GM21528 (cell line): ENCODE measurements around the gene SCFD2.

Source experiments
- ATAC-seq: cut with Tn5 transposase; IDR thresholded peaks from one replicate; pipeline ENCODE4 v1.9.1; 2021; ENCODE audit warnings: mild to moderate bottlenecking, moderate library complexity; ENCODE audit not compliant: unreplicated experiment, low FRiP score

SCFD2 gene

DNA sequence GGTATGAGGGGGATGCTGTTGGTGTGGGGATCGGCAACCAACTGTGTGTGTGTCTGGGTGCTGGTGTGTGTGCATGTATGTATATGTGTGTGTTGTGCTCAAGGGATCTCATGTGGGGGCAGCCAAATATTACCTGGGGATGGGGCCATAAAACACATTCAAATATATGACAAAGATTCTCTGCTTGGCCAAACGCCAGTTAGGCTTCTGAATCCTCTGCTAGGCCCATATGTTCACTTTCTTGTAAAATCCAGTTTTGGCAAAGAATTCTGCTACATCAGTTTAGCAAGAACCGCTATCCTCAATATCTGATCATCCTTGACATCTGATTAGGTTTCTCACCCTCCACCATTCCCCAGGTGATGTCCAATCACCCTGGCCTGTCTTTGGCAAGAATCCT is 397.2 kb downstream of the SCFD2 start:
- no peak for ATAC-seq

DNA sequence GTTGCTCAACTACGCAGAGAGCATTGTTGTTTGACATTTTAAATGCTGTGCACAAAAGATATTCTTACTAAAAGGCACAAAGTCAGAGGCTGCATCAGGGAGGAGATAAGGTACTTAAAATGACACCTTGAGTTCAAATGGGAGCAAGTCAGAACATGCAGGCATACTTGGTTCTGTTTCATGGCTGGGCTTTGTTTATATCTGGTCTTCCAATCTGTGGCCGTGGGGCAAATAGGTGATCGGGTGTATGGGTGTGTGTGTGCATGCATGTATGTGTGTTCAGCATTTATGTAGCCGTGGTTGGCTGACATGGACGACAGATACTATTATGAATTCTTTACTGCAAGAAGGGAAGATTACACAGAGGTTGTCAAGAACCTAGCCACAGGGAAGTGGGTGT is 397.6 kb downstream of the SCFD2 start:
- no peak for ATAC-seq

DNA sequence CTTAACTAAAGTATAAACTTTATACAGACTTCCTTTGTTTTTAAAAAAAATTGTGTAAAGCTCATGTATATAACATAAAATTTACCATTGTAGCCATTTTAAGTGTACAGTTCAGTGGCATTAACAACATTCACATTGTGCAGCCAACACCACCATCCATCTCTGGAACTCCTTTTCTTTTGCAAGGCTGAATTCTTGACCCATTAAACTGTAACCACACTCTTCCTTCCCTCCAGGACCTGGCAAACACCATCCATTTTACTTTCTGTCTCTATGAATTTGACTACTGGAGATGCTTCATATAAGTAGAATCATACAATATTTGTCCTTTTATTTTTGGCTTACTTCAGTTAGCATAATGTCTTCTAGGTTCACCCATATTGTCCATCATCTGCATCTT is 399.1 kb downstream of the SCFD2 start:
- ATAC-seq, result no peak

DNA sequence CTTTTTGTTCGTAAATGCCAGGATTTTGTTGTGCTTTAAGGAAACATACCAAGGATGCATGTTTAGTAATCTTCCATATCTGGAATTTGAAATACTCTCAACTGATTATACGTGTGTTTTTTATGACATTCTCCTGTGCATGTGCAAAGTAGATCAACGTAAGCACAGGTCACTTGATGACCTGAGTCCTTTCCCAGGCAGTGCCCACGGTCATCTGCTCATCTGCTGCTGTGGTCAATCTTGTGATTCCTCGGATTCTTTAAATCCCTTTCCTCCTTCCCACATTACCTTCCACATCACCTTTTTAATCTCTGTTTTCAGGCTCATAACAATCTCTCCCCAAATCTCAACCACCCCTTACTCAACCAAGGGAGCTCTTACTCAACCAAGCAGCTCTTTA is 399.7 kb downstream of the SCFD2 start:
- ATAC-seq, result no peak

DNA sequence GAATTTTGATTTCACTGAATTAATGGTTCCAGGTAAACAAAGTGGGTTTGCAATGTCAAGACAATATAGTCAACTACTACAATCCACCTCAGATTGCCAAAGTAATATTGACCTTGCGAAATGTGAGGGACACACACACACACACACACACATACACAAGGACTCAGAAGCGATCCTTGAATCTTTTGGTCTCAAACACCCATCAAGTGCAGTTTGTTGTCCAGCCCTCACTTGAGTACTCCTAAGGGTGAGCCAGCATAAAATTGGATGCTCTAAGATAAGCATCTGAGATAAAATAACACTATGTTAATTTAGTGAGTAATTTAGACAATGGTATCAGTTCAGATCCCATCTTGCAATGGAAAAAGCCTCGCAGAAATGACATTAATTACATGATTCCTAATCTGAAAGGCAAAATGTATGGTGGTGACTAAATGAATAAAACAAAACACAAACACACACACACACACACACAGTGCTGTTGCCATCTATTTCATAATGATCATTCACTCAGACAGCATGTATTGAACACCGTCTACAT is 401.2 kb downstream of the SCFD2 start:
- ATAC-seq, result no peak

DNA sequence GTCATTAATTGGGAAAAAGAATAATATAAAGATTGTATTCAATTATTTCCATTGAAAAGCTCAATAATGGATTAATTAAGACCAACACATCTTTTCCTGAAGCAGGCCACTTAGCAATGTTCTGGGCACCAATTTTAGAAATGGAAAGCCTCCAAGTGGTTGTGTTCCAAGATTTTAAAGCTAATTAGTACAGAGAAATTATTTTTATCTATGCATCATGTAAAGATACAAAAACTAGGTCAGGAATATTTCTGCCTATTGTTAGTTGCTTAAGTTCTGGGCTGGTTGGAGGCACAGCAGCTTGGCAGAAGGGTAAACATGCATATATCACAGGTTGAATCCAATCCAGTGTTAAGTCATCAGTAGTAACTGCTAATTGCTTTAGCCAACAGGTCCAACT is 401.9 kb downstream of the SCFD2 start:
- no peak for ATAC-seq

DNA sequence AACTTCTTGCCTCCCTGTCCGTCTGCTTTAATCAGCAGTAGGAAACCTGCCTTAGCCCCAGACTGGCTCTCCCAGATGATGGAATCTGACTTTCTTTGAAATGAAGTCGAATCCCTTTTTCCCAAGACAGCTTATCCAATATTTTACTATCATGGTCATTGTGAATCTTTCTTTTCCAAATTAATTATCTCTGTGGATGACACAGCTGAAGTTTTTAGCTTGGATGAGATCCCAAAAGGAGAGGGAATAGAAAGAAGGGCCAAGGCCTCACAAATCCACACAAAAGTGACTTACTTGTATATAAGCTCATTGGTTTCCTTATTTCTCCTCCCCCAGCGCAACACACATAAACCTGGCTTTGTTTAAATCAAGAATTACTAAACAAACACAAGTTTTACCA is 403.1 kb downstream of the SCFD2 start:
- ATAC-seq, result no peak

DNA sequence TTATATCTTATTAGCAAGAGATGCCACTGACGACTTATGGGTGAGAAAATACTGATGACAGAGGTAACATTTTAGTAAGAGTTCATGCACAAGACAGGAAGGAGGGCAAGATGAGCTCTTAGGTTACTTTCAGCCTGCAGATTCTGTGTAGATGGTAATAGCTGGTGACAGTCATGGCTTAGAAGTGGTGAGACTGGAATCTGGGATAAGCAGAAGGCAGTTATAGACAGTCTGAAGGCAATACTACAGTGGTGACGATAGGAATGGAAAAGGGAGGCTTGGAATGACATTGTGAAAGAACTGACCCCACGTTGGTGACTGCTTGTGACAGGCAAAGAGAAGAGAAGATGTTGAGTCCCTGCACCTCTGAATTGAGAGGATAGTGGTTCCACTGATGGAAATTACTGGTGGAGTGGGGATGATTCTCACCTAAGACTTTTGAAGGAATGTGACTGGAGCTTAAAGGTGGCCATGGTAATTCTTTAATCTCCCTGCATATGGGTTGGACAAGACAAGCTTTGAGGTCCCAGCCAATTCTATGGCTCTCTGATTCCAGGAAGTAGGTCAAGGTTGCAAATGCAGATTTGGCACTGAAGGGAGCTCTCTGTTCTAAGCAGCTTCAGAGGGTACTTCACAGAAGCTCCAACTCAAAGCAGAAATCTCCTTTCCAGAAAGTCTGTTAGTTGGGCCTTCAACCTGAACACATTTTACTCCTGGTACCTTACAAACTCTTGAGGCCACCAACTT is 404.0 kb downstream of the SCFD2 start:
- no peak for ATAC-seq

DNA sequence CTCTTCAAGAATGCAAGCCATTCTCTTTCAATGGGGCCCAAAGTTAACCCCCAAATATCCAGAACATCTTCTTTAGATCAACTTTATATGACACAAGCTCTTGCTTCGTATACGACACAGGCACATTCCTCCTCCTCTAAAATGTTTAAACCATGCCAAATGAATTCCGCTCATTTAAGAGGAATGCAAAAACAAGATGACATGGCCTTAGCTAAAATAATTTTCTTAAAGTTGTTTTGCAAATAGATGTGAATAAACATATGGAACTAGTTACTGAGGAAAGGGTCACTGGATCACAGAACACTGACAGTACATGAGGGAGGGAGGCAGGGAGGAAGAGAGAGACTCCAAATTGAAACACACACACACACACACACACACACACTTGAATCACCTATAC is 406.3 kb downstream of the SCFD2 start:
- no peak for ATAC-seq

DNA sequence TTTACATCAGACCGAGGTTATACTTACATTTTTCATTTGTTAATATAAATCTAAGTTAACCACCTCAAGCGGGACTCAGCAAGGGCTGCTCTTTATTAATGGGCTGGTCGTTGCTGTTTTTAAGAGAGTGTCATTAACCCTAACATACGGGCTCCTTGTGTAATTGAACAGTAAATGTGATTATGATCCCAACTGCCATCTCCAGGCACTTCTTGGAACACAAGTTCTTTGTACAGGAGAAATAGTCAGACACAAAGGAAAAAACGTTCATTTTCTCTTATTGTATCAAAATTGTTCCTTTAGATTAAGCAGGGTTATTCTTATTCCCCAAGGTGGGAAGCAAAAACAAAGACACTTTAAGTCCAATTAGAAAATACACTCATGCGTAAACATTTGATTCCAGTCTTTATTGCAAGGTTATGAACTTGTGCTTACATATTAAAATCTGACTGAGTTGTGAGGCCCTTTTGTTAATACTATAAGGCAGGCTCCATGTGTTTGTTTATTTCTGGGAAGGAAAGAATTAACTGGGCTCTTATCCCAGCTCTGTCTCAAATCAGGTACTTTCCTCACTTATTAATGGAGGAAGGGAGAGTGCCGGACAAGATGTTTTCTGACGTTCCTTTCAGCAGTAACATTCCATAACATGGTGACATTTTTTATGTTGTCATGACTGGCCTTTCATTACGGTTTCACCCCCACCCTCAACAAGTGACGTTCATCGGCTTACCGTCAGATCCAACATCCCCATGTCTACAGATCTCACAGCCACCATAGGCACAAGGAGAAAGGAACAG is 407.8 kb downstream of the SCFD2 start:
- ATAC-seq, result no peak

DNA sequence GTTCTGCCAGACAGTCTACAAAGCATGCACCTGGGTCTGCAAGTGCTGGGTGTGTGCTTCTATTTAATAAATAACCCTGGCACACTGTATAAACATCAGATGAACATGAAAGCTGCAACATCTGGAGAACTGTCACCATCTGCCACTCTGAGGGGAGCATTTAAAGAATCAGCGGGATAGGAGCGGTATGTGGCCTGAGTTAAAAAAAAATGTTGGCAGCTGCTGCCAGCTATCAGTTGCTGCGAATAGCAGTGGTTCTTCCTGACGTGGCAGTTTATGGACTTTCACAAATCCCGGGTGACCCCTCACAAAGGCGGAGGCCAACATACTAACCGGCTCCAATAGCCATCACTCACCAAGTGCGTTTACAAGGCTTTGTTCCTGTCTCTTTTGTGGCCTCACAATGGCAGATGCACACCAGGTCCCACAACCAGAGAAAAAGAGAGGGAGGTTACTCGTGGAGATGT is 408.6 kb downstream of the SCFD2 start:
- no peak for ATAC-seq

DNA sequence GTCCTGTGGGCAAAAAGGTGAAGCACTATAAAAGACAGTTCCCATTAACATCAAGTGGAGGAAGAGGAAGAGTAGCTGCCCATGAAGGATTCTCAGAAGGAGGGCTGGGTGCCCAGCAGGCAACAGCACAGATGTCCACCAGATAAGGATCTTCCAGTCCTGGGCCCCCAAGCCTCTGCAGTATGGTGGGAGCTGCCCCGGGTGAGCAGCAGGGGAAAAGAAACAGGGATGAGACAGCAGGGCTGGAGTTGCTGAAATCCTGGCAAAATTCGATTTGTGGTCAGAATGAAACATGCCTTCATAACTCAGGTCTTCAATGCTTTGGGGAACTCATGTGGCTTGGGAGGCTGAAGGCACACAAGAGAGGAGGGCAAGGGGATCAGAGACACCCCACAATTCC is 409.2 kb downstream of the SCFD2 start:
- ATAC-seq, result no peak

DNA sequence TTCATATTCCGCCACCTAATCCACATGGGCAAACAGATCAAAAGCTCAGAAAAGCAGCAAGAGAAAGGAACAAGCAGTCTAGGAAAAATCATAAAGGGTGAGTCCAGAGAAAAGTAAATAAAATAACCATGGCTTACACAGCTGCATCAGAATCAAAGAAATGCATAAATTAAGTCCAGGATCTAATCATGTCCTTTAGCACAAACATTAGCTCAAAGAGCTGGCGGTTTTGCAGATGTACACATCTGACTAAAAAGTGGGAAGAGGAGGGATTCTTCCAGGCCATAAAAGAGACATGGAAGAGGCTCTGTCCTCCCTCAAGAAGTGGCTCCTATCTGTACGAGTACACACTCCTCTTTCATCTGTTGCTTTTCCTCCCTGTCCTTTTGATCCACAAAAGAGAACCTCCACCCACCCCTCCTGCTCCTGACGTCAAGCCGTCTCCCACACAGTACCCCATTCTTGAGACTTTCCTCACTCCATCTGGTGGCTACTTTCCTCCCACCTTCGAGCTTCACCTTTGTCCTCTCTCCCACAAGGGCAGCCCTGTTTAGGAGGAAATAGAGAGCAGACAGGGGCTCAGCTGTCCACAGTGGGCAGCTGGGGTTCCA is 411.2 kb downstream of the SCFD2 start:
- ATAC-seq, result no peak

DNA sequence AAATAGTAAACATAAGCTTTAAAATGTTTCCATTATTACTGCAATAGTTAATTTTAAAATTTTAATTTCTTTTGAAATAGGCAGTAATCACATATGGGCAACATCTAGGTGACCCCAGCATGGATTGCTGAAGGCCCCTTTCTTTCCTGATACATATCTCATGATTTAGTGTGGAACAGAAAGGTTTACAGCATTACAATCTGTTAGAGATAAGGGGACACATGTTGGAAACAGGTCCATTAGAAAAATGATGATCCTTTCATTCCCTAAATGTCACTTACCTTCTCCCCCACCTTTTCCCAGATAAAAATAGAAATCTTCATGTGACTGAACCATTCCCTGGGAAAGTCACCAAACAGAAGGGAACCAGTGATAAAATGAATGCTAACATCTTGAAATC is 413.3 kb downstream of the SCFD2 start:
- no peak for ATAC-seq

DNA sequence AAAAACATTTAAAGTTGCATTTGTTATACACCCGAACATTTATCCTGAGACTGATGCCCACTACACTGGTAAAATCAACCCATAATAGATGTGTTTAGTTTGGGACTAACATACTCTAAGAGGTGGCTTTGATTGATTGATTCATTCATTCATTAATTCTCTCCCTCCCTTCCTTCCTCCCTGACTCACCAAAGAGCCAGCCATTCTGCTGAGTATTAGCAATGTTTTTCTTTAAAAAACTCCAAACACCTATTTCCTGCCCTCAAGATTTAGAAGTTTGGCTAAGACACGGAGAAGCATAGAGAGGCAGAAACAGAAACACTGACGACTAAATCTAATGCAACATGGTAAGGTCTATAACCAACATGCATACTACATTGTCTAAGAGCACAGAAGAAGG is 414.8 kb downstream of the SCFD2 start:
- ATAC-seq, result no peak

DNA sequence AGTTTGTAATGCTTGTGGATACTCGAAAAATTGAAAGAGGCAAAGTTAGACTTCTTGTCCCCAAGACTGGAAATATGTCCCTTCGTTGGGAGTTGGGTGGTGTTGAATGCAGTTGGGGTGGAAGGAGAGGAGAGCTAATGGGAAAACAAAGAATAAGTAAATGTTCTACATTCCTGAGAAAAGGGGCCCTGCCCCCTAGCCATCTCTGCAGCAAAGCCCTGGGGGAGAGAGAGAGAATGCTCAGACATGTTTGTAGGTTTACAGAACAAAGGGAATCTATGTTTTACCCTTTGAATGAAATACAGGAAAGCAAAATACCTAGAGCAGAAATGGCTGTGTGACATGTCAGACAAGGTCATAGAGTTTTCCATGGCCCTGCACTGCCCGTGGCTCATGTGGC is 415.6 kb downstream of the SCFD2 start:
- ATAC-seq, result no peak

DNA sequence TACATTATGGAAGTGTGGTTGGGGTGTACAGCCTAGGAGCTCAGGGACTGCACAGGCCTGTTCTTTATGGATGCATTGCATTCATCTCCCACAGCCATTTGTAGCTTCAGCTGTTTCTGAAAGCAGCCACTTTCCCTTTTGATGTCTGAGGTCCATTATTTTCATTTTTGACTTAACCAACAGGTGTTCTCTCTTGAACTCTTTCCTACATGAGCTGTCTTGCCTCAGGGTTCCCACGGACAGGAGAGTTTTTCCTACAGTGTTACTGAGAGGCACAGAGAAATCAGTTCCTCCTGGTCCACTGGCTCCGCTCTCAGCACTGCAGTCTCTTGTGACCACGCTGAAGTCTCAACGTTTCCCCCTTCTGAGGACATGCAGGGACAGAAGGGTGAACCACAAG is 416.5 kb downstream of the SCFD2 start:
- no peak for ATAC-seq

DNA sequence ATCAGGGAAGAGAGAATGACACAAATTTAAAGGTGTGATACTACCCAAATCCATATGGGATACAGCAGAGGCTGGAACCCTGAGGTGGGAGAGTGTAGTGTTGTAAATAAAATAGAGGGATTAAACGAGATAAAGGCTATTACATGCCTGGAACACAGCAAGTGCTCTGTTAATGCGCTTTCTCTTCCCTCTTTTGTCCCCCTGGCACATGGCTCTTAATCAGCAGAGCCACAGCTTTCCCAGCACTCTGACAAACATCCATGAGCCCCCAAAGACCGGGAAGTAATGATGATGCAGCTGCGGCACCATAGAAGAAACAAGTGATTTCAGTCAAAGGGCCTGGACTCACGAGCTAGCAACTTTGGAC is 417.8 kb downstream of the SCFD2 start:
- no peak for ATAC-seq

DNA sequence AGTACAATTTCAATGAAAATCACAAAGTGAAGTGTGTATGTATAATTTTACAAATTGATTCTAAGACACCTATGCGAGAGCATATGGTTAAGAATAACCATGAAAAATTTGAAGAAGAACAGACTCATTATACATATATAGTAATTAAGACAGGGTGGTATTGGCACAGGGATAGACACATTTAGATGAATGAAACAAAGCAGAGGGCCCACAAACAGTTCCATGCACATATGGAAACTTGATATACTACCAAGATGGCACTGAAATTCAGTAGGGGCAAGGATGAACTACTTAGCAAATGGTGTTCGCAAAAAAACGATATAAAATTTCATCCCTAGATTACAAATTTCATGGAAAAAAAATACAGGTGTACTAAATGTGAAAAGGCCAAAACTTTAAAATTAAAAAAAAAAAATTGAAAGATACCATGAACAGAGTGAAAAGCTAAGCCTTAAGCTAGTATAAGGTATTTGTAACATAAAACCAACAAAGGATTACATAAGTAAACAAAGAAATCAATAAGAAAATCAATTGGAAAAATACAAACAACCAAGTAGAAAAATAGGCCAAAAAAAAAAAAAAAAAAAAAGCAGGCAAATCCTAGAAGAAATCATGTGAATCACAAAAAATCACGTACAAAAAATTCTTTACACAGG is 418.3 kb downstream of the SCFD2 start:
- no peak for ATAC-seq

DNA sequence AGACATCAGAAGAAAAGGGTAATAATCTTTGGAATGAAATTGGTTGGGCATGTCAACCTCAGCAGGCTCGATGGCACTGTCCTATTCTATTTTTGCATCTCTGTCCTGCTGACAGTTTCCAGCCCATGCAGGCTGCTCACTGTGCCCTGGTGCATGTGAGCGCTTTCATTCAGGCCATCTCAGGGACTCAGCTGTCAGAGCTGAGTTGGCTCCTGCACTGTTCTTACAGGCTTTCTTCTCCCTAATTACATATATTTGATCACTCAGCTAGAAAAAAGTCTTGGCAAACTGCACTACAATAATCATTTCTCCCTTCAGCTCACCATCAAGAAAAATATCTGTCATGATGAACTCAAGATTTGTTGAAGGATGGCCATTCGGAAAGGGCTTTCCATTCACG is 419.0 kb downstream of the SCFD2 start:
- ATAC-seq, result no peak

DNA sequence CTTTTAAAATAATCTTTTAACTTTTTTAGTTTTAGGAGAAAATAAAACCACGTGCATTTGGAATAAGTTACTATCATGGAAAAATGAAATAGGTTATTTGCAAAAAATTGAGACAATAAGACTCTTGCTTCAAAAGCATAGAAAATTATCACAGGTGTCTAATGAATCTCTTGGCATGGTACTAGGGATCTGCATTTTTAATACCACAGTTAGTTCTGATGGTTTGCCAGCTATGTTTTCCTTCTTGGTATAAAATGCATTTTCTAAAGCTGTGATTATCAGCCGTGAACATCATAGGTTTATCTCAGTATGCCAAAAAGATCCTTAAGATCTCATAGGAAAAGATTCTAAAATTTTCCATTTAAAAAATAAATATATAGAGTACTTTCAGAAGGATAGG is 419.9 kb downstream of the SCFD2 start:
- no peak for ATAC-seq
